Measurements from ENCODE around the gene FBN2. TPM values are rescaled to one million over a fixed set of nuclear protein-coding genes. Genes with fewer than 3 reads are reported as not detected.

FBN2 gene
- total RNA-seq, 4 donors from 2014 or later = 0.40 to 3.3 (median 0.99) TPM

GRCh38 chr5:128498844-128499455, 39.1 kb downstream of the FBN2 start:
- no peaks in the 10 kb centered on the region for H3K27me3 ChIP-seq
- TF ChIP-seq CTCF (IDR thresholded peaks at IDR 0.05) = peak in 4 of 6 experiments; percentile 9 to 50 (median 42)
- TF ChIP-seq POLR2A (IDR thresholded peaks at IDR 0.05) = no peak
- no peak overlapping the region for H3K27ac ChIP-seq
- no peak overlapping the region for H3K4me3 ChIP-seq
- H3K36me3 ChIP-seq = no peaks in the 10 kb centered on the region
- H3K4me1 ChIP-seq = no peaks in the 10 kb centered on the region
- DNase-seq = no peak
- peaks cover 0 to 3% (median 0%) of the 10 kb centered on the region in 4 donors for H3K9me3 ChIP-seq

- no peak for TF ChIP-seq POLR2A (IDR thresholded peaks at IDR 0.05)
- TF ChIP-seq CTCF (IDR thresholded peaks at IDR 0.05) = no peak
- Histone ChIP-seq H3K4me3 (no peak overlapping the region), H3K4me1 (no peaks in the 10 kb centered on the region), H3K9me3 (no peaks in the 10 kb centered on the region), H3K36me3 (no peaks in the 10 kb centered on the region), H3K27ac (no peak overlapping the region), H3K27me3 (no peaks in the 10 kb centered on the region)
- DNase-seq = no peak
These were observed 43.5 kb downstream of the FBN2 start for GRCh38 chr5:128494516-128494915.

- DNase-seq = no peak
- Histone ChIP-seq H3K27me3 (no peaks in the 10 kb centered on the region), H3K4me3 (no peak overlapping the region), H3K4me1 (no peaks in the 10 kb centered on the region), H3K9me3 (no peaks in the 10 kb centered on the region), H3K36me3 (no peaks in the 10 kb centered on the region), H3K27ac (no peak overlapping the region)
- TF ChIP-seq CTCF (IDR thresholded peaks at IDR 0.05) (no peak), POLR2A (IDR thresholded peaks at IDR 0.05) (no peak)
These were observed 44.3 kb downstream of the FBN2 start for GRCh38 chr5:128493657-128494329.

- no peak for DNase-seq
- Histone ChIP-seq H3K27me3 (no peaks in the 10 kb centered on the region), H3K4me3 (no peak overlapping the region), H3K36me3 (no peaks in the 10 kb centered on the region), H3K4me1 (no peaks in the 10 kb centered on the region), H3K9me3 (no peaks in the 10 kb centered on the region), H3K27ac (no peak overlapping the region)
- no peak for TF ChIP-seq POLR2A (IDR thresholded peaks at IDR 0.05)
- TF ChIP-seq CTCF (IDR thresholded peaks at IDR 0.05) = no peak
These were observed 46.8 kb downstream of the FBN2 start for GRCh38 chr5:128491291-128491690.

GRCh38 chr5:128490761-128491160, 47.3 kb downstream of the FBN2 start:
- no peaks in the 10 kb centered on the region for H3K9me3 ChIP-seq
- no peaks in the 10 kb centered on the region for H3K27me3 ChIP-seq
- no peak for DNase-seq
- no peak overlapping the region for H3K27ac ChIP-seq
- H3K36me3 ChIP-seq = no peaks in the 10 kb centered on the region
- H3K4me1 ChIP-seq = no peaks in the 10 kb centered on the region
- H3K4me3 ChIP-seq = no peak overlapping the region
- TF ChIP-seq CTCF (IDR thresholded peaks at IDR 0.05) (no peak), POLR2A (IDR thresholded peaks at IDR 0.05) (no peak)

Data from Peyer's patch (tissue), 4 donors.